ENCODE data around the gene ERBIN.

DNA sequence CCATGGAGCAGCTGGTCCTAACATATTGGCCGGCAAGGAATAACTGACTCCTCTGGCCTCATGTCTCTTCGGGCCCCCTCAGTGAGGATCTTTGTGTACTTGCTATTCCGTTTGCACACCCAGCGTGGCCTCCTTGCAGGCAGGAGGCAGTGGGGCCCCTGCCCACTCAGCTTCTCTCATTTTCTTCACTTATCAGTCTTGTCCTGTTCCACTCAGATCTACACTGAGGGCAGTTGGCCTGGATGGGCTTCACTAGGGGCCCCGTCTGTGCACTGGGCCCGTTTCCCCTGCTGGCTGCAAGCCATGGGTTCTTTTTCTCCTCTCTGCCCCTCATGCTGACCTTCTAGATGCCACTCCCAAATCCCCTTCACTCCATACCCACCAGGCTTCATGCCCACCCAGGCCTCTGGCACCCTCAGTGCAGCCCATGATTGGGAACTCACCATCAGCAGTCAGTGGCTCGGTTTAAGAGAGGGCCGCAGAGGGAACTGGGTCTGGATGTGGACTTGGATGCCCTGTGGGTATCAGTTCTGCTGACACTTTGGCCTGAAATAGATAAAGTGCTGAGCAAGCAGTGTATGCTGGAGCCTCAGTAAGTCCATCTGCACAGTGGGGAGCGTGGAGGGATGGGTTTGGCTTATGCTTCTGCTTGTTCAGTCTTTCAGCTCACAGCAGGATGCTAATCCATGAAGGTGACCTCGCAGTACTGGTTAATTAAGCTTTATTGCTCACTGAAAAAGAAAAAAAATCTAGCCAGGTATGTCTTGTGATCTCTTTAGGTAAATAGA lies 57.9 kb downstream of the ERBIN start:
- TF ChIP-seq, protein P1, sequence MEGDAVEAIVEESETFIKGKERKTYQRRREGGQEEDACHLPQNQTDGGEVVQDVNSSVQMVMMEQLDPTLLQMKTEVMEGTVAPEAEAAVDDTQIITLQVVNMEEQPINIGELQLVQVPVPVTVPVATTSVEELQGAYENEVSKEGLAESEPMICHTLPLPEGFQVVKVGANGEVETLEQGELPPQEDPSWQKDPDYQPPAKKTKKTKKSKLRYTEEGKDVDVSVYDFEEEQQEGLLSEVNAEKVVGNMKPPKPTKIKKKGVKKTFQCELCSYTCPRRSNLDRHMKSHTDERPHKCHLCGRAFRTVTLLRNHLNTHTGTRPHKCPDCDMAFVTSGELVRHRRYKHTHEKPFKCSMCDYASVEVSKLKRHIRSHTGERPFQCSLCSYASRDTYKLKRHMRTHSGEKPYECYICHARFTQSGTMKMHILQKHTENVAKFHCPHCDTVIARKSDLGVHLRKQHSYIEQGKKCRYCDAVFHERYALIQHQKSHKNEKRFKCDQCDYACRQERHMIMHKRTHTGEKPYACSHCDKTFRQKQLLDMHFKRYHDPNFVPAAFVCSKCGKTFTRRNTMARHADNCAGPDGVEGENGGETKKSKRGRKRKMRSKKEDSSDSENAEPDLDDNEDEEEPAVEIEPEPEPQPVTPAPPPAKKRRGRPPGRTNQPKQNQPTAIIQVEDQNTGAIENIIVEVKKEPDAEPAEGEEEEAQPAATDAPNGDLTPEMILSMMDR (conservative IDR thresholded peaks at IDR 0.05; ENCODE audit: low read depth, low read length): no peak
- no peak for TF ChIP-seq EZH2 (IDR thresholded peaks at IDR 0.05; ENCODE audit: low read length, unreplicated experiment)

Measured in PC-3 (cell line).